Chondrocyte (in vitro differentiated cells): ENCODE results near the gene BMP7. TPM values are rescaled to one million over a fixed set of nuclear protein-coding genes. Genes with fewer than 3 reads are reported as not detected.

ENCODE experiments used
- DNase-seq: peaks from one replicate; pipeline ENCODE4 v3.0.0; 2021; ENCODE audit warnings: mixed read lengths, low spot score
- H3K27ac Mint-ChIP-seq: one replicate; pipeline ENCODE4 v1.8.0; 2021; ENCODE audit warnings: mild to moderate bottlenecking, moderate library complexity, mixed read lengths; ENCODE audit not compliant: unreplicated experiment
- H3K27me3 Mint-ChIP-seq: 2 replicates; pipeline ENCODE4 v1.8.0; 2021; ENCODE audit warnings: low read depth, mixed read lengths
- H3K36me3 Mint-ChIP-seq: 2 replicates; pipeline ENCODE4 v1.8.0; 2021; ENCODE audit warnings: low read depth, mixed read lengths
- H3K4me1 Mint-ChIP-seq: 2 replicates; pipeline ENCODE4 v1.8.0; 2021; ENCODE audit warnings: low read depth, mild to moderate bottlenecking, mixed read lengths
- H3K4me3 Mint-ChIP-seq: one replicate; pipeline ENCODE4 v1.8.0; 2021; ENCODE audit warnings: mild to moderate bottlenecking, moderate library complexity, mixed read lengths; ENCODE audit not compliant: unreplicated experiment
- H3K9me3 Mint-ChIP-seq: 2 replicates; pipeline ENCODE4 v1.8.0; 2021; ENCODE audit warnings: low read depth, mixed read lengths
- total RNA-seq: library from RNA; stranded (reverse); gene quantifications from 3 replicates; pipeline ENCODE4 v1.2.1, GENCODE V29; 2021
- TF ChIP-seq, protein P1 (sequence below): fragments of 200-600 bp; sonication (generic); IDR thresholded peaks from 2 replicates; pipeline ENCODE4 v1.5.0; 2021; ENCODE audit warnings: antibody characterized with exemption, mild to moderate bottlenecking, moderate library complexity

Gene BMP7
- total RNA-seq, 1 donor from 2014 or later: not detected

DNA sequence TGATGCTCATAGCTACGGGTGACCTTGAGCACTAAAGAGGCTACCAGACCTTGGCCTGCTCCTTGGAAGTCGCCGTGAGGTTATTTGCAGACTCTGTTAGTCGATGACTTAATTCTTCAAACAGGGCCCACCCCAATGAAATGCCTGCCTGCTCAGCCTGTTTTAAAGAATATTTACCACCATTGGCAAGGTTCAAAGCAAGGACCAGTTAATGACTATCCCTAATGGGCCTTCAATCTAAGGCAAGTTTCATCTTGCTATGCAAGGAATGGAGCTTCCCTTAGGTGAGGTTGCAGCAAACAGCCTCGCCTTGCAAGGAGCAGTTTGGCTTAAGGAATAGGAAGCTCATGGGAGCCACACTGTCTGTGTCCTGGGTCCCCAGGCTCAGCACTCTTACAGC, 40.3 kb upstream of the BMP7 start:
- no peaks in the 10 kb centered on the region for H3K36me3 Mint-ChIP-seq
- H3K4me3 Mint-ChIP-seq: no peak overlapping the region
- no peaks in the 10 kb centered on the region for H3K9me3 Mint-ChIP-seq
- TF ChIP-seq, protein P1, sequence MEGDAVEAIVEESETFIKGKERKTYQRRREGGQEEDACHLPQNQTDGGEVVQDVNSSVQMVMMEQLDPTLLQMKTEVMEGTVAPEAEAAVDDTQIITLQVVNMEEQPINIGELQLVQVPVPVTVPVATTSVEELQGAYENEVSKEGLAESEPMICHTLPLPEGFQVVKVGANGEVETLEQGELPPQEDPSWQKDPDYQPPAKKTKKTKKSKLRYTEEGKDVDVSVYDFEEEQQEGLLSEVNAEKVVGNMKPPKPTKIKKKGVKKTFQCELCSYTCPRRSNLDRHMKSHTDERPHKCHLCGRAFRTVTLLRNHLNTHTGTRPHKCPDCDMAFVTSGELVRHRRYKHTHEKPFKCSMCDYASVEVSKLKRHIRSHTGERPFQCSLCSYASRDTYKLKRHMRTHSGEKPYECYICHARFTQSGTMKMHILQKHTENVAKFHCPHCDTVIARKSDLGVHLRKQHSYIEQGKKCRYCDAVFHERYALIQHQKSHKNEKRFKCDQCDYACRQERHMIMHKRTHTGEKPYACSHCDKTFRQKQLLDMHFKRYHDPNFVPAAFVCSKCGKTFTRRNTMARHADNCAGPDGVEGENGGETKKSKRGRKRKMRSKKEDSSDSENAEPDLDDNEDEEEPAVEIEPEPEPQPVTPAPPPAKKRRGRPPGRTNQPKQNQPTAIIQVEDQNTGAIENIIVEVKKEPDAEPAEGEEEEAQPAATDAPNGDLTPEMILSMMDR: no peak
- H3K27ac Mint-ChIP-seq: no peak overlapping the region
- H3K27me3 Mint-ChIP-seq: peaks cover 26% of the 10 kb centered on the region
- no peak for DNase-seq
- H3K4me1 Mint-ChIP-seq: no peaks in the 10 kb centered on the region

DNA sequence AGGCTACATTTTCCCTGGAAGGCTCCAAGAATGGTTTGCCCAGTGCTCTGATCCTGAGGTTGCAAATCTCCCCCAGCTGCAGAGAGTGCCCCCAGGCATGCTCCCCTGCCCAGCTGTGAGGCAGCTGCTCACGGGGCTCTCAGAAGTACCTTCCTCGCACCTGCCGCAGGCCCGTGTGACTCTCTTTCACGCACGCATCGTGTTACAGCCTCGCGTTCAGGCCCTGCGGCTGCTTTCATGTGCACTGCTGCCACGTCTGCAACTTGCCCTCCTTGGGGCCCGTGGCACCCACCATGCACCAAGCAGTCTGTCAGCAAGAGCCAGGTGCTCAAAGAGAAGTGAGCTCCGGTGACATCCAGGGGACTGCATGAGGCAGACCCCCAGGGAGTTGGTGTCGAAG, 34.6 kb upstream of the BMP7 start:
- H3K4me1 Mint-ChIP-seq: no peaks in the 10 kb centered on the region
- TF ChIP-seq, protein P1: no peak
- no peak for DNase-seq
- H3K27ac Mint-ChIP-seq: no peak overlapping the region
- H3K4me3 Mint-ChIP-seq: no peak overlapping the region
- H3K27me3 Mint-ChIP-seq: peaks cover 36% of the 10 kb centered on the region
- H3K36me3 Mint-ChIP-seq: no peaks in the 10 kb centered on the region
- no peaks in the 10 kb centered on the region for H3K9me3 Mint-ChIP-seq

DNA sequence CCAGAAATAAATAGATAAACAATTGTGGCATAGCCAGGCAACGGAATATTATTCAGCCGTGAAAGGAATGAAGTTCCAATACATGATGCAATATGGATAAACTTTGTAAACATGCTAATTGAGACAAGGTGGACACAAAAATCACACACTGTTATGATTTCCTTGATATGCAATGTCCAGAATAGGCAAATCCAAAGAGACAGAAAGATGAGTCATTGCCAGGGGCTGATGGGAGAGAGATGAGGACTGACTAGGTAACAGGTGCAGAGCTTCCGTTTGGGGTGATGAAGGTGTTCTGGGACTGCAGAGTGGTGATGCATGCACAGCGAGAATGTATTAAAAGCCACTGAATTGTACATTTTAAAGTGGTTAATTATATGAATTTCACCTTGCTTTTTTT, 32.0 kb upstream of the BMP7 start:
- Mint-ChIP-seq H3K27me3 (peaks cover 38% of the 10 kb centered on the region), H3K9me3 (no peaks in the 10 kb centered on the region), H3K27ac (no peak overlapping the region), H3K4me3 (no peak overlapping the region), H3K4me1 (no peaks in the 10 kb centered on the region), H3K36me3 (no peaks in the 10 kb centered on the region)
- TF ChIP-seq, protein P1: no peak
- DNase-seq: no peak

DNA sequence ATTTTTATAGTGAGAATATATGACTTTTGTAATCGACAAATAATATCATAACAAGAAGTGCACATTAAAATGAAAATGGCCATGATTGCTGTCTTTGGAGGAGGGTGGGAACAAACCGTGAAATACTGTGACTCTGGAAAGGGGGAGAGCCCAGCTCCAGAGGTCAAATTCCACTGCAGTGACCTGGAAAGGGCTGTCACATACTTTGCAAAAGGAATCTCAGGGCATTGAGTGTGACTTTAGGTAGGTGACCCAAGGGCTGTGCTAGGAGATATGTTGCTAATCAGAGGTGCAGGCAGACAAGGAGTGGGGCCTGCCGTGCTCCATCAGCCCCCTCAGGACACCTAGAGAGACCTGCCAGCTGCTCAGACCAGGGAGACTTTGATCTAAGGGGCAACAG, 28.1 kb upstream of the BMP7 start:
- no peak overlapping the region for H3K27ac Mint-ChIP-seq
- no peaks in the 10 kb centered on the region for H3K36me3 Mint-ChIP-seq
- peaks cover 40% of the 10 kb centered on the region for H3K27me3 Mint-ChIP-seq
- H3K4me1 Mint-ChIP-seq: no peaks in the 10 kb centered on the region
- H3K4me3 Mint-ChIP-seq: no peak overlapping the region
- TF ChIP-seq, protein P1: no peak
- H3K9me3 Mint-ChIP-seq: no peaks in the 10 kb centered on the region
- DNase-seq: no peak

DNA sequence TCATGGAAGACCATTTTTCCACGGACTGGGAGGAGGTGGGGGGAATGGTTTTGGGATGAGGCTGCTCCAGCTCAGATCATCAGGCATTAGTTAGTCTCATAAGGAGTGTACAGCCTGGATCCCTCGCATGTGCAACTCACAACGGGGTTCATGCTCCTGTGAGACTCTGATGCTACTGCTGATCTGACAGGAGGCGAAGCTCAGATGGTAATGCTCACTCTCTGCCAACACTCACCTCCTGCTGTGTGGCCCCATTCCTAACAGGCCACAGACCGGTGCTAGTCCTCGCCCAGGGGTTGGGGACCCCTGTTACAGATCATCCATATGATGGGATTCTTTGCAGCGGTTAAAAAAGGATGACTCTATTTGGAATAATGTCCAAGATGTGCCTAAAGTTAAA, 27.6 kb upstream of the BMP7 start:
- H3K27ac Mint-ChIP-seq: no peak overlapping the region
- TF ChIP-seq, protein P1: no peak
- no peaks in the 10 kb centered on the region for H3K4me1 Mint-ChIP-seq
- H3K4me3 Mint-ChIP-seq: no peak overlapping the region
- H3K36me3 Mint-ChIP-seq: no peaks in the 10 kb centered on the region
- peaks cover 43% of the 10 kb centered on the region for H3K27me3 Mint-ChIP-seq
- DNase-seq: no peak
- no peaks in the 10 kb centered on the region for H3K9me3 Mint-ChIP-seq
